H1 (cell line): ENCODE data around the gene PXDC1. TPM values are rescaled to one million over a fixed set of nuclear protein-coding genes. Genes with fewer than 3 reads are reported as not detected.

Experiments used
- CTCF ChIA-PET: fragments of 300-600 bp; sonication (Branson Sonifier 250); formaldehyde crosslinking; loops from one replicate; lab custom pipeline; 2021; ENCODE audit not compliant: partially characterized antibody; lab: Charles Lee
- POLR2A ChIA-PET: fragments of 300-600 bp; sonication (Branson Sonifier 250); formaldehyde crosslinking; loops from one replicate; lab custom pipeline; 2021; ENCODE audit warnings: inconsistent platforms; ENCODE audit not compliant: partially characterized antibody; lab: Charles Lee
- DNase-seq, 2 experiments: peaks; one replicate each; pipeline versions ENCODE4 v3.0.0 to v3.0.0-alpha.2; 2010 to 2022; ENCODE audit warnings: low spot score in 2 of 2, low read depth in 1 of 2, mixed read lengths in 1 of 2
- FAIRE-seq: peaks from 2 replicates; lab custom pipeline; 2011; peaks lifted over from hg19 to GRCh38; lab: Jason Lieb, UNC
- H2AFZ ChIP-seq: 2 replicates; pipeline ENCODE4 v1.8.1; 2012; ENCODE audit warnings: low read length, inconsistent platforms
- H2AK5ac ChIP-seq: 2 replicates; pipeline ENCODE4 v1.6.1; 2013; ENCODE audit warnings: low read depth, low read length
- H2BK120ac ChIP-seq: replicated peaks from 2 replicates; pipeline ENCODE3; 2013; ENCODE audit warnings: low read depth, low read length, inconsistent platforms
- H2BK12ac ChIP-seq: 2 replicates; pipeline ENCODE4 v1.6.1; 2013; ENCODE audit warnings: low read depth, low read length
- H2BK15ac ChIP-seq: 2 replicates; pipeline ENCODE4 v1.6.1; 2013; ENCODE audit warnings: low read length
- H2BK20ac ChIP-seq: 2 replicates; pipeline ENCODE4 v1.6.1; 2013; ENCODE audit warnings: low read length
- H2BK5ac ChIP-seq: 2 replicates; pipeline ENCODE4 v1.6.1; 2013; ENCODE audit warnings: low read depth, low read length
- H3K14ac ChIP-seq: 2 replicates; pipeline ENCODE4 v1.6.1; 2013; ENCODE audit warnings: inconsistent platforms; ENCODE audit not compliant: insufficient read length
- H3K18ac ChIP-seq: 2 replicates; pipeline ENCODE4 v1.6.1; 2013; ENCODE audit warnings: low read length; ENCODE audit errors: extremely low read depth
- H3K23ac ChIP-seq: 2 replicates; pipeline ENCODE4 v1.6.1; 2013; ENCODE audit warnings: inconsistent platforms; ENCODE audit not compliant: insufficient read length
- H3K23me2 ChIP-seq: 2 replicates; pipeline ENCODE4 v1.6.1; 2013; ENCODE audit warnings: low read depth, low read length
- H3K27ac ChIP-seq: 2 replicates; pipeline ENCODE4 v1.6.1; 2011; ENCODE audit warnings: low read depth, low read length, inconsistent platforms
- H3K27me3 ChIP-seq, 4 experiments: replicated peaks in 1 of 4; 1 replicate in 1 of 4; 2 replicates in 3 of 4; pipeline versions ENCODE4 v1.6.1 to v1.8.1; 2011 to 2013; ENCODE audit warnings: low read length in 3 of 4, mild to moderate bottlenecking in 3 of 4, inconsistent platforms in 2 of 4, mixed read lengths in 2 of 4, moderate library complexity in 1 of 4; ENCODE audit not compliant: control insufficient read depth in 3 of 4, insufficient read depth in 3 of 4; ENCODE audit errors: extremely low read depth in 1 of 4
- H3K36me3 ChIP-seq, 4 experiments: 2 replicates each; pipeline versions ENCODE4 v1.6.1 to v1.8.1; 2011 to 2013; ENCODE audit warnings: mild to moderate bottlenecking in 4 of 4, low read length in 3 of 4, moderate library complexity in 2 of 4, control low read depth in 1 of 4, inconsistent platforms in 1 of 4; ENCODE audit not compliant: insufficient read depth in 4 of 4, control insufficient read depth in 2 of 4
- H3K4ac ChIP-seq: replicated peaks from 2 replicates; pipeline ENCODE3; 2013; ENCODE audit warnings: low read length, low read depth, mixed read lengths, inconsistent platforms; ENCODE audit not compliant: insufficient read length
- H3K4me1 ChIP-seq, 4 experiments: replicated peaks in 1 of 4; 1 replicate in 1 of 4; 2 replicates in 3 of 4; pipeline versions ENCODE4 v1.6.1 to v1.8.1; 2011 to 2013; ENCODE audit warnings: low read length in 3 of 4, inconsistent platforms in 2 of 4, mixed read lengths in 1 of 4; ENCODE audit not compliant: insufficient read depth in 4 of 4, control insufficient read depth in 3 of 4
- H3K4me2 ChIP-seq, 2 experiments: 2 replicates each; pipeline versions ENCODE4 v1.6.1 to v1.8.1; 2011 to 2013; ENCODE audit warnings: low read depth in 2 of 2, low read length in 2 of 2, control low read depth in 1 of 2, inconsistent platforms in 1 of 2, mild to moderate bottlenecking in 1 of 2; ENCODE audit not compliant: insufficient read depth in 1 of 2
- H3K4me3 ChIP-seq, 4 experiments: fragments of 200-600, 300-600 bp in 1 of 4; sonication (generic), shearing (Covaris generic), sonication (Bioruptor Twin) in 1 of 4; 2 replicates each; pipeline versions ENCODE4 v1.5.1 to v1.8.1; 2011 to 2016; ENCODE audit warnings: low read length in 4 of 4, low read depth in 3 of 4, control low read depth in 2 of 4, inconsistent platforms in 2 of 4, mild to moderate bottlenecking in 2 of 4, mixed read lengths in 1 of 4, moderate library complexity in 1 of 4; ENCODE audit not compliant: insufficient read depth in 2 of 4; ENCODE audit errors: extremely low read depth in 1 of 4
- H3K56ac ChIP-seq: replicated peaks from 2 replicates; pipeline ENCODE3; 2013; ENCODE audit warnings: low read depth, mild to moderate bottlenecking, mixed read lengths, low read length, inconsistent platforms; ENCODE audit not compliant: insufficient read length
- H3K79me1 ChIP-seq: 2 replicates; pipeline ENCODE4 v1.6.1; 2013; ENCODE audit warnings: low read depth, low read length, control low read depth
- H3K79me2 ChIP-seq, 2 experiments: 2 replicates each; pipeline versions ENCODE4 v1.6.1 to v1.8.1; 2012 to 2013; ENCODE audit warnings: low read length in 2 of 2, mild to moderate bottlenecking in 2 of 2, inconsistent platforms in 1 of 2; ENCODE audit not compliant: insufficient read depth in 2 of 2, control insufficient read depth in 1 of 2
- H3K9ac ChIP-seq, 4 experiments: replicated peaks in 1 of 4; 1 replicate in 1 of 4; 2 replicates in 3 of 4; pipeline versions ENCODE4 v1.6.1 to v1.8.1; 2011 to 2013; ENCODE audit warnings: low read depth in 3 of 4, low read length in 3 of 4, control low read depth in 2 of 4, mild to moderate bottlenecking in 2 of 4, moderate library complexity in 2 of 4, inconsistent platforms in 1 of 4; ENCODE audit errors: extremely low read depth in 1 of 4
- H3K9me3 ChIP-seq, 2 experiments: 2 replicates each; pipeline versions ENCODE4 v1.6.1 to v1.8.1; 2012 to 2013; ENCODE audit warnings: mild to moderate bottlenecking in 2 of 2, moderate library complexity in 2 of 2, control low read depth in 1 of 2, inconsistent platforms in 1 of 2, low read depth in 1 of 2, low read length in 1 of 2, mixed read lengths in 1 of 2; ENCODE audit not compliant: insufficient read depth in 2 of 2
- H4K20me1 ChIP-seq, 2 experiments: replicated peaks in 1 of 2; 2 replicates each; pipeline versions ENCODE3 to v1.8.1; 2011 to 2013; ENCODE audit warnings: inconsistent platforms in 2 of 2, low read length in 2 of 2, mild to moderate bottlenecking in 1 of 2; ENCODE audit not compliant: insufficient read depth in 2 of 2, control insufficient read depth in 1 of 2
- H4K5ac ChIP-seq: 2 replicates; pipeline ENCODE4 v1.6.1; 2013; ENCODE audit warnings: low read length, low read depth, mixed read lengths, inconsistent platforms; ENCODE audit not compliant: insufficient read length
- H4K8ac ChIP-seq: 2 replicates; pipeline ENCODE4 v1.8.0; 2013; ENCODE audit warnings: mild to moderate bottlenecking, moderate library complexity, low read length, inconsistent platforms; ENCODE audit not compliant: insufficient read depth; ENCODE audit errors: extremely low read depth
- H4K91ac ChIP-seq: replicated peaks from 2 replicates; pipeline ENCODE3; 2013; ENCODE audit warnings: low read length, mixed read lengths, inconsistent platforms; ENCODE audit not compliant: insufficient read length
- GTF2F1 ChIP-seq: IDR thresholded peaks from 2 replicates; pipeline ENCODE4 v1.6.1; 2012; ENCODE audit warnings: low read depth, low read length, improper control_type of control experiment, borderline replicate concordance
- JUN ChIP-seq: IDR thresholded peaks from 2 replicates; pipeline ENCODE4 v1.6.1; 2011; ENCODE audit warnings: low read depth, mild to moderate bottlenecking, improper control_type of control experiment, low read length
- KDM4A ChIP-seq: IDR thresholded peaks from one replicate; pipeline ENCODE4 v1.7.1; 2012; ENCODE audit warnings: low read depth, mild to moderate bottlenecking, moderate library complexity, low read length, inconsistent platforms; ENCODE audit not compliant: severe bottlenecking
- PHF8 ChIP-seq: fragments of 200-600 bp; sonication (generic); conservative IDR thresholded peaks from 2 replicates; pipeline ENCODE4 v1.7.1; 2012; ENCODE audit warnings: low read depth, mild to moderate bottlenecking, inconsistent platforms, low read length, moderate library complexity
- SAP30 ChIP-seq: fragments of 300-600 bp; sonication (generic); IDR thresholded peaks from 2 replicates; pipeline ENCODE4 v1.7.1; 2012; ENCODE audit warnings: low read length, moderate library complexity, mild to moderate bottlenecking, inconsistent platforms; ENCODE audit not compliant: insufficient read depth, insufficient replicate concordance
- SIN3A ChIP-seq, 2 experiments: IDR thresholded peaks in 1 of 2; conservative IDR thresholded peaks in 1 of 2; 2 replicates each; pipeline ENCODE4 v1.6.1; 2011 to 2012; ENCODE audit warnings: low read length in 2 of 2, improper control_type of control experiment in 1 of 2, low read depth in 1 of 2, mild to moderate bottlenecking in 1 of 2
- SP1 ChIP-seq: IDR thresholded peaks from 2 replicates; pipeline ENCODE4 v1.6.1; 2011; ENCODE audit warnings: low read depth, low read length
- SP4 ChIP-seq: IDR thresholded peaks from 2 replicates; pipeline ENCODE4 v1.6.1; 2012; ENCODE audit warnings: low read length, inconsistent platforms
- TEAD4 ChIP-seq: IDR thresholded peaks from 2 replicates; pipeline ENCODE4 v1.6.1; 2012; ENCODE audit warnings: low read depth, low read length, inconsistent platforms, mixed read lengths
- ZNF274 ChIP-seq: IDR thresholded peaks from 2 replicates; pipeline ENCODE4 v1.7.0; 2012; ENCODE audit warnings: low read length, borderline replicate concordance; ENCODE audit errors: extremely low read depth
- WGBS, 2 experiments: shearing (Covaris generic) in 1 of 2; methylation state at CpG; one replicate each; pipeline versions ENCODE4 v1.1.6 to v1.1.7; 2013 to 2015; ENCODE audit warnings: low lambda C conversion rate in 2 of 2, mixed read lengths in 2 of 2, inconsistent platforms in 1 of 2, low coverage in 1 of 2, missing lambda C conversion rate in 1 of 2; ENCODE audit not compliant: insufficient replicate concordance in 2 of 2, insufficient coverage in 1 of 2, insufficient read length in 1 of 2; ENCODE audit errors: extremely low coverage in 1 of 2, missing lambda C conversion rate in 1 of 2; 5-methylcytosine and 5-hydroxymethylcytosine counted together
- polyA plus RNA-seq, 7 experiments: library from polyadenylated mRNA; depleted of rRNA in 3 of 7; stranded (reverse) in 5 of 7; unstranded in 2 of 7; fragments of >200 nt in 5 of 7; fragments of 200-250 nt in 2 of 7; gene quantifications; 1 replicate in 5 of 7; 2 replicates in 1 of 7; 4 replicates in 1 of 7; pipeline versions ENCODE4 v1.2.1 to v1.2.3, GENCODE V29; 2011 to 2013; ENCODE audit warnings: missing spikeins in 2 of 7, mixed read lengths in 2 of 7
- total RNA-seq: library from RNA; stranded (reverse); fragmentation: NEBNext Ultra II Directional; extraction: Animal tissue kit (Norgen Biotek cat#: 25700); gene quantifications from 2 replicates; pipeline ENCODE4 v1.2.1, GENCODE V29; 2021

The PXDC1 gene
- total and polyA plus RNA-seq, 2 of the 8 experiments (the other 6 are each of a cell fraction or from before 2014, with no cell fraction given): 1.7 to 2.0 TPM

DNA sequence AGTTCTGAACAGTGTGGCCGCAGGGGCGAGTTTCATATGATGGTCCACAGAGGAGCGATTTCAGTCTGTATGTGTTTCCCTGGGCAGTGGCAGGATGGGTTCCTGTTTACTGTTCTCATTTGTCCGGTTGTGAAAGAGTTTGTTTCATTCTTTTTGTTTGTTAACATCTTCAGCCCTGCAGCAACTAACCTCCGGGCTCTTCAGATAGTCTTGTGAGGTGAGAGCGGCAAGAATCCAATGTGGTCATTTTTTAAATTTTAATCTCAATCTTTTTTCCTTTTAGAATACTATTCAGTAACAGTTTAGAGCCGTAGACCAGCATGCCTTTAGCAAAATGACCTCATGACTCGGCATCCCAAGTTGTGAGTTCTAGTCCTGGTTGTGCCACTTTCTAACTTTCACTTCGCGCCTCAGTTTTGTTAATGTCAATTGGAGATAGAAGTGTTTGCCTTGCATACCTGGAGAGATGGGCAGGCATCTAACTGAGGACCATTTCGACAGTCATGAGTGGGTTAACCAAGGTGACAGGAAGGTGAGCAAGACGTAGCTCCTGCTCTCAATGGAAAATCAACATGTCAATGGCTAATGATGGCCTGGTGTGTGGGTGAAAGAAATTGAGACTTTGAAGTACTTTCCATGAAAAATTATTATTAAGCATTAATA is 38.5 kb upstream of the PXDC1 start:
- Histone ChIP-seq H4K91ac (no peak overlapping the region), H3K36me3 (no peaks in the 10 kb centered on the region), H3K9me3 (no peaks in the 10 kb centered on the region), H4K8ac (no peak overlapping the region), H3K9ac (no peak overlapping the region), H3K27me3 (no peaks in the 10 kb centered on the region), H2BK12ac (no peak overlapping the region), H4K5ac (no peak overlapping the region), H3K23me2 (no peaks in the 10 kb centered on the region), H3K27ac (no peak overlapping the region), H3K79me1 (no peaks in the 10 kb centered on the region), H3K79me2 (no peaks in the 10 kb centered on the region), H3K4me3 (no peak overlapping the region), H2BK5ac (no peak overlapping the region), H3K4me2 (no peak overlapping the region), H3K4me1 (peaks cover 0 to 7% (median 3%) of the 10 kb centered on the region in 4 experiments; a peak in 3 of 7 replicates), H3K23ac (no peak overlapping the region), H3K4ac (no peak overlapping the region), H2BK120ac (no peak overlapping the region), H4K20me1 (no peaks in the 10 kb centered on the region), H2BK20ac (no peak overlapping the region), H2BK15ac (no peak overlapping the region), H3K56ac (no peak overlapping the region), H2AK5ac (no peak overlapping the region), H3K14ac (no peak overlapping the region), H3K18ac (no peak overlapping the region), H2AFZ (no peak overlapping the region)
- no peak for TF ChIP-seq SAP30
- no peak for TF ChIP-seq JUN
- TF ChIP-seq GTF2F1: no peak
- TF ChIP-seq SP4: no peak
- no peak for TF ChIP-seq ZNF274
- no peak for TF ChIP-seq SP1
- no peak for TF ChIP-seq KDM4A
- no peak for TF ChIP-seq PHF8
- TF ChIP-seq SIN3A (conservative IDR thresholded peaks at IDR 0.05 in 1 of 2, IDR thresholded peaks at IDR 0.05 in 1 of 2; ENCODE audit: low read depth in 1 of 2, low read length in 2 of 2): no peak
- TF ChIP-seq TEAD4: no peak
- FAIRE-seq (no peak), DNase-seq (no peak)
- CTCF ChIA-PET: interaction anchor here (0.7 to 1.8 kb wide), 6 partner anchors 9 to 143 kb away, joined by 3 to 6 read pairs (median 4); no protein-coding TSS in a partner anchor
- POLR2A ChIA-PET: interaction anchor here (1.1 kb wide), 1 partner anchor 14 kb away, joined by 3 read pairs; no protein-coding TSS in a partner anchor
- 84% methylated on average over 12 of the region's 12 CpGs; no CpG with 5 or more reads in 1 of the 2 experiments for WGBS, 2 experiments
